Embryonic facial prominence (tissue), 1 donor: ENCODE measurements around the gene HHIP.

Experiments used
- DNase-seq: peaks from one replicate; pipeline ENCODE4 v3.0.0-alpha.2; 2016; ENCODE audit errors: extremely low spot score

HHIP gene

GRCh38 chr4:144645631-144646522 lies at the start of gene HHIP:
Gene HHIP (plus strand): TSS chr4:144646156. CDS start chr4:144646676, 520 bp downstream.
- peak; percentile 39 for DNase-seq

GRCh38 chr4:144597171-144597570 lies 48.8 kb upstream of the HHIP start:
- no peak for DNase-seq

- no peak for DNase-seq
These were observed 46.3 kb upstream of the HHIP start for GRCh38 chr4:144599621-144600020.

GRCh38 chr4:144611850-144612249 lies 34.1 kb upstream of the HHIP start:
- no peak for DNase-seq

- no peak for DNase-seq
These were observed 30.9 kb upstream of the HHIP start for GRCh38 chr4:144614850-144615585.

- DNase-seq, result no peak
These were observed 24.3 kb upstream of the HHIP start for GRCh38 chr4:144621681-144622080.

GRCh38 chr4:144627663-144628076 lies 18.3 kb upstream of the HHIP start:
- DNase-seq, result no peak

GRCh38 chr4:144633215-144633614 lies 12.7 kb upstream of the HHIP start:
- DNase-seq, result no peak

GRCh38 chr4:144634978-144635747 lies 10.8 kb upstream of the HHIP start:
- no peak for DNase-seq

GRCh38 chr4:144644368-144645101 lies 1.4 kb upstream of the HHIP start:
- DNase-seq, result no peak

- DNase-seq, result no peak
These were observed 790 bp upstream of the HHIP start for GRCh38 chr4:144645102-144645630.

- no peak for DNase-seq
These were observed 653 bp downstream of the HHIP start for GRCh38 chr4:144646523-144647094.

GRCh38 chr4:144647095-144647561 lies 1.2 kb downstream of the HHIP start:
- no peak for DNase-seq

- DNase-seq, result no peak
These were observed 1.6 kb downstream of the HHIP start for GRCh38 chr4:144647590-144647989.

- no peak for DNase-seq
These were observed 2.1 kb downstream of the HHIP start for GRCh38 chr4:144648042-144648441.

- DNase-seq, result no peak
These were observed 3.7 kb downstream of the HHIP start for GRCh38 chr4:144649646-144650045.

- no peak for DNase-seq
These were observed 4.5 kb downstream of the HHIP start for GRCh38 chr4:144650311-144651005.

- no peak for DNase-seq
These were observed 8.0 kb downstream of the HHIP start for GRCh38 chr4:144653781-144654545.

- no peak for DNase-seq
These were observed 9.5 kb downstream of the HHIP start for GRCh38 chr4:144655491-144655890.
